ENCODE data around the gene GRIK4. TPM values are rescaled to one million over a fixed set of nuclear protein-coding genes. Genes with fewer than 3 reads are reported as not detected.

GRIK4 gene
- total and polyA plus RNA-seq, 9 of the 15 experiments (the other 6 are each of a cell fraction or from before 2014, with no cell fraction given), result not detected

- Histone ChIP-seq H3K4me1 (replicated peaks in 1 of 2; ENCODE audit: control insufficient read depth in 2 of 2, insufficient read depth in 2 of 2, low read length in 2 of 2) (peaks cover 0 to 2% of the 10 kb centered on the region in 2 experiments; a peak in 2 of 5 replicates), H3K4me2 (ENCODE audit: insufficient read depth, low read length) (no peak overlapping the region), H4K20me1 (replicated peaks; ENCODE audit: control insufficient read depth, insufficient read depth, low read length) (no peaks in the 10 kb centered on the region), H3K9ac (ENCODE audit: insufficient read depth in 1 of 2, low read depth in 2 of 2, low read length in 2 of 2) (no peak overlapping the region), H3K4me3 (no peak overlapping the region), H3K27ac (ENCODE audit: extremely low read depth, low read depth, low read length) (no peak overlapping the region), H3K9me1 (ENCODE audit: control insufficient read depth, insufficient read depth, low read length) (no peaks in the 10 kb centered on the region), H3K79me2 (ENCODE audit: control insufficient read depth, insufficient read depth, low read length) (no peaks in the 10 kb centered on the region), H3K27me3 (ENCODE audit: control insufficient read depth in 2 of 2, insufficient read depth in 2 of 2, low read length in 2 of 2) (peaks cover 4 to 22% of the 10 kb centered on the region in 2 experiments; a peak in 4 of 5 replicates), H3K36me3 (ENCODE audit: control insufficient read depth, insufficient read depth, low read length) (no peaks in the 10 kb centered on the region), H2AFZ (ENCODE audit: low read depth, low read length) (no peak overlapping the region), H3K9me3 (replicated peaks; ENCODE audit: control insufficient read depth, insufficient read depth, low read depth, low read length) (no peaks in the 10 kb centered on the region)
- TF ChIP-seq ZNF551 (CRISPR knock-in tag; IDR thresholded peaks at IDR 0.05), result no peak
- no peak for TF ChIP-seq GTF3C2 (IDR thresholded peaks at IDR 0.05; ENCODE audit: borderline replicate concordance, extremely low read depth, insufficient read length)
- TF ChIP-seq ZNF124 (CRISPR knock-in tag; IDR thresholded peaks at IDR 0.05), result no peak
- no peak for TF ChIP-seq NFE2L1 (tag; IDR thresholded peaks at IDR 0.05; ENCODE audit: borderline replicate concordance, low read depth)
- no peak for TF ChIP-seq SREBF1 (IDR thresholded peaks at IDR 0.05; ENCODE audit: borderline replicate concordance, low read depth, low read length)
- no peak for TF ChIP-seq CCAR2 (IDR thresholded peaks at IDR 0.05; ENCODE audit: low read depth, low read length)
- TF ChIP-seq SREBF2 (CRISPR knock-in tag; IDR thresholded peaks at IDR 0.05), result no peak
- TF ChIP-seq RBBP5 (IDR thresholded peaks at IDR 0.05; ENCODE audit: borderline replicate concordance, insufficient read depth, low read length, poor library complexity, severe bottlenecking), result no peak
- no peak for TF ChIP-seq ZNF274 (IDR thresholded peaks at IDR 0.05; ENCODE audit: borderline replicate concordance, low read depth, low read length)
- TF ChIP-seq OTX1 (CRISPR knock-in tag; IDR thresholded peaks at IDR 0.05), result no peak
- TF ChIP-seq MAFG (tag; conservative IDR thresholded peaks at IDR 0.05), result no peak
- no peak for TF ChIP-seq ADNP (tag; IDR thresholded peaks at IDR 0.05)
- TF ChIP-seq NFATC3 (IDR thresholded peaks at IDR 0.05), result no peak
- no peak for TF ChIP-seq TSC22D4 (tag; IDR thresholded peaks at IDR 0.05)
- no peak for TF ChIP-seq RAD21 (CRISPR knock-in tag; conservative IDR thresholded peaks at IDR 0.05 in 1 of 2, IDR thresholded peaks at IDR 0.05 in 1 of 2)
- ChIA-PET CTCF (ENCODE audit: low intra/inter-chr PET ratio) (no interaction called here), POLR2A (no interaction called here)
- DNase-seq (ENCODE audit: extremely low read depth in 1 of 4, low spot score in 3 of 4) (no peak), ATAC-seq (no peak), FAIRE-seq (no peak)
- in situ Hi-C loops (cut with MboI), result loop anchor here (5.0 kb wide), 1 partner anchor 163 kb away; the partner anchor contains the start of gene ARHGEF12
- no TSS peak for BruUV-seq (replicated peaks)
- WGBS (ENCODE audit: insufficient coverage, low coverage, missing lambda C conversion rate), result 3% methylated on average over 5 of the region's 5 CpGs
- intact Hi-C loops (cut with micrococcal nuclease), result no loop called here
Observed at GRCh38 chr11:120499859-120500258, 11.7 kb upstream of the GRIK4 start.

All from K562 (cell line).